ENCODE measurements around the gene FGFBP1. TPM values are rescaled to one million over a fixed set of nuclear protein-coding genes. Genes with fewer than 3 reads are reported as not detected.

Gene FGFBP1
- total and polyA plus RNA-seq, 9 of the 15 experiments (the other 6 are each of a cell fraction or from before 2014, with no cell fraction given): not detected

DNA sequence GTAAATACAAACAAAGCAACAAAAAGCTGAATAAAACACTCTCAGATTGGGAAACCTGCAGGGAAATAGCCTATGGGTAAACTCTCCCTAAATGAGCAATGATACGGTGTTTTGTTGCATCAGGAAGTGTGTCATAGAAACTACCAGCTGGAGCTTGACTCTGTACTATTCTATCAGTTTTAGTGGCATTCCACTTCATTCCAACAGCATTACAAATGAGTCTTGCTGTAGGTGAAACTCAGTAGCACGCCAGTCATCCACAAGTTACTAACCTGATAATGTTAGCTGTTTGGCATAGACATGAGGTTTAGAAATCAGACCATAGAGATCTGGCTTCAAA lies 24.9 kb downstream of the FGFBP1 start (continued):
- TF ChIP-seq BACH1 (tag; IDR thresholded peaks at IDR 0.05): no peak
- no peak for TF ChIP-seq ZNF263 (CRISPR knock-in tag; IDR thresholded peaks at IDR 0.05; ENCODE audit: borderline replicate concordance)
- TF ChIP-seq, protein P1, sequence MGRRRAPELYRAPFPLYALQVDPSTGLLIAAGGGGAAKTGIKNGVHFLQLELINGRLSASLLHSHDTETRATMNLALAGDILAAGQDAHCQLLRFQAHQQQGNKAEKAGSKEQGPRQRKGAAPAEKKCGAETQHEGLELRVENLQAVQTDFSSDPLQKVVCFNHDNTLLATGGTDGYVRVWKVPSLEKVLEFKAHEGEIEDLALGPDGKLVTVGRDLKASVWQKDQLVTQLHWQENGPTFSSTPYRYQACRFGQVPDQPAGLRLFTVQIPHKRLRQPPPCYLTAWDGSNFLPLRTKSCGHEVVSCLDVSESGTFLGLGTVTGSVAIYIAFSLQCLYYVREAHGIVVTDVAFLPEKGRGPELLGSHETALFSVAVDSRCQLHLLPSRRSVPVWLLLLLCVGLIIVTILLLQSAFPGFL (CRISPR knock-in tag; IDR thresholded peaks at IDR 0.05): no peak

DNA sequence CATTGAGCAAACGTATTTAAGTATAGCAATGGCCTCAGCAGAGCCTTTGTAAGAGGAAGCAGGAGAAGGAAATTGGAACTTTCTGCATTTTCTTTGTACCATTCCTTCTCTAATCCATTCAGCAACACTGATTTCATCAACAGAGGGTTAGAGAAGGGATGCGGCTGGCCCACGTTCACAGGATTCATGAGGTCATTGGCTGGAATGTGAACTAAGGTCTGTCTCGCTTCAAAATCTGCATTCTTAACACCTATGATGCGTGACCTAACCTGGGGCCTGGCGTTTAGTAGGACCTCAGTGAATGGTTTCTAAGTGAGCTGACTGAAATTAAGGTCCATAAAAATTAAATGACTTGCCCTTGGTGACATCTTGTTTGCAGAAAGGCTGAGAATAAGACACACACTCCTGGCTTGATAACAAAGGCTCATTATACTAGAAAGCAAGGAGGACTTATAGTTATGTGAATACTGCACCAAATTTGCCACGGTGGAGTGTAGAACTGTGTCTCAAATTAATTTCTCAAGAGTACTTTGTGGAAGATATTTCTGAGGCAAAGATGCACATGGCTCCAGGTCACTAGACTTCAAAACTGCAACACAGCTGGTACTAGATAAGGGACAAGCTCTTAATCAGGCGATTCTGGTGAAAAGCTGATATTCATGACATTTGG lies 25.4 kb downstream of the FGFBP1 start:
- no peak overlapping the region for H3K9ac ChIP-seq (ENCODE audit: insufficient read depth in 1 of 2, low read depth in 2 of 2, low read length in 2 of 2)
- TF ChIP-seq, protein P2, sequence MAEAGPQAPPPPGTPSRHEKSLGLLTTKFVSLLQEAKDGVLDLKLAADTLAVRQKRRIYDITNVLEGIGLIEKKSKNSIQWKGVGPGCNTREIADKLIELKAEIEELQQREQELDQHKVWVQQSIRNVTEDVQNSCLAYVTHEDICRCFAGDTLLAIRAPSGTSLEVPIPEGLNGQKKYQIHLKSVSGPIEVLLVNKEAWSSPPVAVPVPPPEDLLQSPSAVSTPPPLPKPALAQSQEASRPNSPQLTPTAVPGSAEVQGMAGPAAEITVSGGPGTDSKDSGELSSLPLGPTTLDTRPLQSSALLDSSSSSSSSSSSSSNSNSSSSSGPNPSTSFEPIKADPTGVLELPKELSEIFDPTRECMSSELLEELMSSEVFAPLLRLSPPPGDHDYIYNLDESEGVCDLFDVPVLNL (CRISPR knock-in tag; IDR thresholded peaks at IDR 0.05; ENCODE audit: low read depth): no peak
- TF ChIP-seq NFATC3 (IDR thresholded peaks at IDR 0.05): no peak
- no peak for TF ChIP-seq HLTF (IDR thresholded peaks at IDR 0.05)
- TF ChIP-seq, protein P3, sequence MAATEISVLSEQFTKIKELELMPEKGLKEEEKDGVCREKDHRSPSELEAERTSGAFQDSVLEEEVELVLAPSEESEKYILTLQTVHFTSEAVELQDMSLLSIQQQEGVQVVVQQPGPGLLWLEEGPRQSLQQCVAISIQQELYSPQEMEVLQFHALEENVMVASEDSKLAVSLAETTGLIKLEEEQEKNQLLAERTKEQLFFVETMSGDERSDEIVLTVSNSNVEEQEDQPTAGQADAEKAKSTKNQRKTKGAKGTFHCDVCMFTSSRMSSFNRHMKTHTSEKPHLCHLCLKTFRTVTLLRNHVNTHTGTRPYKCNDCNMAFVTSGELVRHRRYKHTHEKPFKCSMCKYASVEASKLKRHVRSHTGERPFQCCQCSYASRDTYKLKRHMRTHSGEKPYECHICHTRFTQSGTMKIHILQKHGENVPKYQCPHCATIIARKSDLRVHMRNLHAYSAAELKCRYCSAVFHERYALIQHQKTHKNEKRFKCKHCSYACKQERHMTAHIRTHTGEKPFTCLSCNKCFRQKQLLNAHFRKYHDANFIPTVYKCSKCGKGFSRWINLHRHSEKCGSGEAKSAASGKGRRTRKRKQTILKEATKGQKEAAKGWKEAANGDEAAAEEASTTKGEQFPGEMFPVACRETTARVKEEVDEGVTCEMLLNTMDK (IDR thresholded peaks at IDR 0.05; ENCODE audit: borderline replicate concordance, insufficient read depth, low read depth, low read length, poor library complexity, severe bottlenecking): no peak
- TF ChIP-seq ATF1 (CRISPR knock-in tag; IDR thresholded peaks at IDR 0.05): no peak
- no peak for TF ChIP-seq ATF1 (tag; IDR thresholded peaks at IDR 0.05)

More for the DNA sequence above, 25.4 kb downstream of the FGFBP1 start:
- BruUV-seq (replicated peaks): no TSS peak
- Histone ChIP-seq H3K27ac (ENCODE audit: extremely low read depth, low read depth, low read length) (no peak overlapping the region), H3K9me3 (replicated peaks; ENCODE audit: control insufficient read depth, insufficient read depth, low read depth, low read length) (no peaks in the 10 kb centered on the region), H3K4me3 (no peak overlapping the region), H3K27me3 (ENCODE audit: control insufficient read depth in 2 of 2, insufficient read depth in 2 of 2, low read length in 2 of 2) (peaks cover 0 to 4% of the 10 kb centered on the region in 2 experiments; a peak in 1 of 5 replicates), H2AFZ (ENCODE audit: low read depth, low read length) (no peak overlapping the region), H3K4me1 (replicated peaks in 1 of 2; ENCODE audit: control insufficient read depth in 2 of 2, insufficient read depth in 2 of 2, low read length in 2 of 2) (no peaks in the 10 kb centered on the region), H3K4me2 (ENCODE audit: insufficient read depth, low read length) (no peak overlapping the region), H4K20me1 (replicated peaks; ENCODE audit: control insufficient read depth, insufficient read depth, low read length) (no peaks in the 10 kb centered on the region), H3K79me2 (ENCODE audit: control insufficient read depth, insufficient read depth, low read length) (no peaks in the 10 kb centered on the region), H3K36me3 (ENCODE audit: control insufficient read depth, insufficient read depth, low read length) (no peaks in the 10 kb centered on the region), H3K9me1 (ENCODE audit: control insufficient read depth, insufficient read depth, low read length) (no peaks in the 10 kb centered on the region)
- FAIRE-seq (no peak), DNase-seq (ENCODE audit: extremely low read depth in 1 of 4, low spot score in 3 of 4) (no peak), ATAC-seq (no peak)
- in situ Hi-C loops (cut with MboI): no loop called here
- WGBS (ENCODE audit: insufficient coverage, low coverage, missing lambda C conversion rate): 0% methylated on average over 8 of the region's 8 CpGs
- CTCF ChIA-PET (ENCODE audit: low intra/inter-chr PET ratio): no interaction called here
- intact Hi-C loops (cut with micrococcal nuclease): no loop called here
- POLR2A ChIA-PET: interaction anchor here (1.0 kb wide), 1 partner anchor 65 kb away, joined by 3 read pairs; no protein-coding TSS in a partner anchor
